ENCODE results near the gene SLC40A1.

SLC40A1 gene

DNA sequence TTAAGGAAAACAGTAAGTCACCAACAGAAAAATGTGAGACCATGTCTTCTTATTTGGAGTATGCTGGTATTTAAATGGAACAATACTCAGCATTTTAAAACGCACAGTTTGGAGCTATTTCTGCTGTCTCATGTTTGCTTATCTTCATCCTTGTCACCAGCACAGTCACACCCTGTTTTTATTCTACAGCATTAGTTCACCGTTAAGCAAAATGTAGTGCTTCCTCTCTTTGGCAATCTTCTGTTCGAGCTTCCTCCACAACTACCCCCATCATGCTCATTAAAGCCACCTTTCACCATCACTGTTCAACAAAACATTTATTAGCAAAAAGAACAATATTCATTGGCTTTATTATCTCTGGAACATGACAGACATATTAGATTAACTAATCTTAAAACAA, 64.0 kb downstream of the SLC40A1 start:
- no peak for DNase-seq

DNA sequence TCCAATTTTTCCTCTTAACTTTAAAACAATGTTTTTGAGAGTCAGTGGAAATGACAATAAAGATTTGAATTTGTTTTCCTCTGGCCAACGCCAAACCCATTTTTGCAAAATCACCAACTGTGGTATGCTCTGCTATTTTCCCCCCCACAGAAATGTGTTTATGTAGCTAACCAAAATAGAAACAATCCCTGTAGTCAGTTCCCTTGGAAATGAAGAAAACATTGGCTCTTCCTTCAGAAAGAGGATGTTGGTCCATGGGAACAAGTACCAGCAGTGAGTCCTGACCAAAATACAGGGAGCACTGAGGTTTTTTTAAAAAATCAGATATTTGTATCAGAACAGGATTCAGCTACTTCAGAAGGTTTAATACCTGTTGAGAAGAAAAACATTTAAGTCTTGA, 65.3 kb downstream of the SLC40A1 start:
- no peak for DNase-seq

DNA sequence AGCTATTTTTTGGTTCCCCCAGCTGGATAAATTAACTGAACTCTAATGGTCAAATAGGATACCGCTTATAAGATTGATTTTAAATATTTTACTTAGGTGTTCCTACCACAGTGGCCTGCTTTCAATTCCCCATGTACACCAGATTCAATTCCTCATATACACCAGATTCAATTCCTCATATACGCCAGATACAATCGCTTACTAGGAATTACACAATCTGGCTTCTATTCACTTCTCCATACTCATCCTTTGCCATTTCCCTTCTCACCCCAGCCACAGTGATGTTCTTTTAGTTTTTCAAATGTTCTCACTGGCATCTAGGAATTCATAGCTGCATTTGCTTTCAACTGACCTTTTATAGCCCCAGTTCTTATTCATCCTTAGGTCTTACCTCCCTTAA, 66.5 kb downstream of the SLC40A1 start:
- DNase-seq, result peak in 1 of 58 donors; percentile 17

DNA sequence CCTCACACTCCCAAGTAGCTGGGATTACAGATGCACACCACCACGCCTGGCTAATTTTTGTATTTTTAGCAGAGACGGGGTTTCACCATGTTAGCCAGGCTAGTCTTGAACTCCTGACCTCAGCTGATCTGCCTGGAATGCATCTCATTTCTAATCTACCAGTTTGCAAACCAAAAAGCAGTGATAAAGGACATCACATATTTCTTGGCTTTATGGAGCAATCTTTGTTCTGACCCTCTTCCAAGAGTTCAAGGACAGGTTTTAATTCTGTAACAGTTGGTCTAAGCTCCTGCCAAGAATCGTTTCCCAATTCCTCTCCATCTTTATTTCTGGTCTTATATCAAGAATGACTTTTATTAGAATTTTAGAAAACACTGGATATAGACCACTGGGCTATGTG, 67.7 kb downstream of the SLC40A1 start:
- no peak for DNase-seq

DNA sequence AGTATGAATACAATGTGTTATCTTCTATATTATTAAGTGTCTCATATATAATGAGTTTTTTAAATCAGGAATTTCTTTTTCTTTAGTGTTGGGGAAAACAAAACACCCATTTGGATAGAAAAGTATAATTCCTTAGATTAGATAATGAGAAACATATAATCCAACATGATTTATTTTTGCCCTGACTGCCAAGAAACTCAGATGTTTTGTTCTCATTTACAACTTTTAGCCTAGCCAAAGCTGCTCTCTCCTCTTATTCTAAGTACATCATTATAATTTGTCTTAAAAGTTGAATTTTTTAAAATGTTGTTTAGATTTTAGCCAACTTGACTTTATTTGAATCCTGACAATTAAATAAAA, 68.6 kb downstream of the SLC40A1 start:
- DNase-seq, result no peak

DNA sequence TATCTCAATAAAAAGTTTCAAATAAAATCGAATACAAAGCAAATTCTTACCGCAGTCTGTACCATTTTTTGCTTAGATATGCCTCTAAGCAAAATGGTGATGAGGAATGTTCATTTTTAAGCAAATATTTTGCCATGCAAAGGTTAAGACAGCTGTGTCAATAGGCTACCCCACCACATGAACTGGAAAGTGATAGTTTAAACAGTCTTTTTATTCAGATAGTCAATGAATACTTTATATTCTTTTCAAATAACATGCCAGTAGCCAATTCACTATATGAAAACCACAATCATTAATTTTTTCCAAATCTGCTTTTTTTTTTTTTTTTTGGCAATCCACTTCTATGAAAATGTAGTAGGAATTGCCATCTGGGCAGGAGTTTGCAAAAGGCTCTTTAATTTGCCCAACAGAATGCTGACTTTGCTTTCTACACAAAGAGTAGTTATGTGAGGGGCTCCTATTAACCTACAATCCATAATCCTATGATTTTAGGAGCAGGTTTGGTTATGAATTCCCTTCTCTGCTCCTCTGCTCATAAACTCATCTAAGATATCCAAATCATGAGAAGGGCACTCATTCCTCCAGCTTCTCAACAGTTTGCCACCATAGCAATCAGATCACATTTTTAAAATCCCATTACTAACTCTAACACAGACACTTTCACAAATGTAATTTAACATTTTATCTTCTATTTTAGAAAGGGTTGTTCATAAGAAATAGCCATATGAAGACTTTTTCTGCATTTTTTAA, 69.2 kb downstream of the SLC40A1 start:
- no peak for DNase-seq

All from anterior cingulate cortex (tissue), 58 donors.